HTERT RPE-1 (cell line): ENCODE results near the gene PNLDC1.
"Not testable (repeated sequence)": the region's sequence is repeated elsewhere in the genome, so short reads cannot be mapped to it uniquely, and the experiment has no call there.

Experiments used
- in situ Hi-C: fragments of 300-500 bp; cut with MboI; formaldehyde crosslinking; loops from 4 replicates; pipeline ENCODE4 v1.14.3; 2020; ENCODE audit warnings: low sequenced_read_pairs

PNLDC1 gene

GRCh38 chr6:159778131-159778530 is 21.9 kb upstream of the PNLDC1 start:
- in situ Hi-C loops: no loop called here

GRCh38 chr6:159778542-159779103 is 21.5 kb upstream of the PNLDC1 start:
- in situ Hi-C loops: no loop called here

- in situ Hi-C loops: no loop called here
Observed at GRCh38 chr6:159788276-159788675, 11.8 kb upstream of the PNLDC1 start.

- in situ Hi-C loops: no loop called here
Observed at GRCh38 chr6:159788753-159789376, 11.2 kb upstream of the PNLDC1 start.

- in situ Hi-C loops: no loop called here
Observed at GRCh38 chr6:159789377-159790148, 10.5 kb upstream of the PNLDC1 start, which contains the start of gene TCP1. Gene TCP1 (minus strand): TSS chr6:159789602. CDS start chr6:159789468, 134 bp downstream.

- in situ Hi-C loops: no loop called here
Observed at GRCh38 chr6:159790149-159790955, 9.7 kb upstream of the PNLDC1 start, which contains the start of gene MRPL18. Gene MRPL18 (plus strand): TSS chr6:159790467. CDS start chr6:159790588, 121 bp downstream.

- in situ Hi-C loops: no loop called here
Observed at GRCh38 chr6:159790956-159791598, 9.0 kb upstream of the PNLDC1 start.

GRCh38 chr6:159794976-159795375 is 5.1 kb upstream of the PNLDC1 start:
- in situ Hi-C loops: not testable (repeated sequence)

- in situ Hi-C loops: no loop called here
Observed at GRCh38 chr6:159797554-159797953, 2.5 kb upstream of the PNLDC1 start.

GRCh38 chr6:159801935-159802334 is 1.9 kb downstream of the PNLDC1 start:
- in situ Hi-C loops: no loop called here

- in situ Hi-C loops: no loop called here
Observed at GRCh38 chr6:159804504-159804903, 4.4 kb downstream of the PNLDC1 start.

- in situ Hi-C loops: no loop called here
Observed at GRCh38 chr6:159805440-159806020, 5.5 kb downstream of the PNLDC1 start.

- in situ Hi-C loops: no loop called here
Observed at GRCh38 chr6:159806021-159806458, 6.0 kb downstream of the PNLDC1 start.

- in situ Hi-C loops: no loop called here
Observed at GRCh38 chr6:159807150-159807858, 7.2 kb downstream of the PNLDC1 start.

GRCh38 chr6:159808647-159809046 is 8.6 kb downstream of the PNLDC1 start:
- in situ Hi-C loops: no loop called here

- in situ Hi-C loops: no loop called here
Observed at GRCh38 chr6:159809149-159809548, 9.1 kb downstream of the PNLDC1 start.

GRCh38 chr6:159813781-159814180 is 13.7 kb downstream of the PNLDC1 start:
- in situ Hi-C loops: no loop called here

GRCh38 chr6:159815410-159815809 is 15.3 kb downstream of the PNLDC1 start:
- in situ Hi-C loops: no loop called here

GRCh38 chr6:159816775-159817174 is 16.7 kb downstream of the PNLDC1 start:
- in situ Hi-C loops: not testable (repeated sequence)
